HL-60/S4 (cell line): Measurements from ENCODE around the gene MRGPRF.

Source experiments
- in situ Hi-C: fragments of 300-500 bp; cut with MboI; formaldehyde crosslinking; loops from 2 replicates; pipeline ENCODE4 v1.14.3; 2022; ENCODE audit warnings: low sequenced_read_pairs

MRGPRF gene, protein sequence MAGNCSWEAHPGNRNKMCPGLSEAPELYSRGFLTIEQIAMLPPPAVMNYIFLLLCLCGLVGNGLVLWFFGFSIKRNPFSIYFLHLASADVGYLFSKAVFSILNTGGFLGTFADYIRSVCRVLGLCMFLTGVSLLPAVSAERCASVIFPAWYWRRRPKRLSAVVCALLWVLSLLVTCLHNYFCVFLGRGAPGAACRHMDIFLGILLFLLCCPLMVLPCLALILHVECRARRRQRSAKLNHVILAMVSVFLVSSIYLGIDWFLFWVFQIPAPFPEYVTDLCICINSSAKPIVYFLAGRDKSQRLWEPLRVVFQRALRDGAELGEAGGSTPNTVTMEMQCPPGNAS

DNA sequence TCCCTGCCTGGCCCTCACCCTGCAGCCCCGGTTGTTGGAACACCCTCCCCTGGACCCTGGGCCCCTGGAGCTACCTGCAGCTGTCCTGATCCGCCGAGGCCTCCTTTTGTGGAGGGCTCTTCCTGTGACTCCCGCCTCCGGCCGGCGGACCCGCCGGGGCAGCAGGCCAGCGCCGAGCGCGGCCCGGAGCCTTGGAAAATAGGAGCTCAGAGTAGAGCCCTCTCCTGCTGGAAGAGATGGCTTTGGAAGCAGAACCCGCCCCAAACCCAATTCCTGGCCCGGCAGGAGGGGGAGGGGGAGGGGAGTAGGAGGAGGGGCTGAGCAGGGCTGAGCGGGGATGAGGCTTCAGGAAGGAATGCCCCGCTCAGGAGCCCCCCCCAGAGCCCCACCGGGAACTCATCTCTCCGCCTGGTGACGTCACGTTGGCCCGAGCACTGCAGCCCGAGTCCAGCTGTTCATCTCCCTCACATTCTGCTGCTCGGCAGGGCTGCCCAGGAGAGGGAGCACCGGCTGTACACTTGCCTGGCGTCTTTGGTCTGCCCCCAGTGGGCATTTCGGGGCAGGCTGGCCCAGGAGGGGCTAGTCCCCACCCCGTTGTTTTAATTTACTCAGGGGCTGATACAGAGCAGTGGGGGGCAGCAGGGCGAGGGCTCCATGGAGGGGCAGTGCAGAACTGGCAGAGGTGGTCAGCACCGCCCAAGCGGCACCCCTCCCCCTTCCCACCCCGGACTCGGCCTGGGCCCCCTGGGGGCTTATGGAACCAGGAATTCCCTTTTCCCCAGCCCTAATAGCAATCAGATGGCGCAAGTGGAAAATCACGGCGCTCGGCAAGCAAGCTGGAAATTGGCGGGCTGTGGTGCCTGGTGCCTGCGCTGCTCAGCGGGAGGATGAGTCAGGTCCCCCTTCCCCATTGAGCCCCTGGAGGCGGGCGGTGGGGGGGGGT is at the start of gene MRGPRF:
MRGPRF (minus strand) TSS at position 238 of the 943 bp plus-strand sequence. CDS start 3,345 bp downstream, outside the sequence.
- in situ Hi-C loops: no loop called here

DNA sequence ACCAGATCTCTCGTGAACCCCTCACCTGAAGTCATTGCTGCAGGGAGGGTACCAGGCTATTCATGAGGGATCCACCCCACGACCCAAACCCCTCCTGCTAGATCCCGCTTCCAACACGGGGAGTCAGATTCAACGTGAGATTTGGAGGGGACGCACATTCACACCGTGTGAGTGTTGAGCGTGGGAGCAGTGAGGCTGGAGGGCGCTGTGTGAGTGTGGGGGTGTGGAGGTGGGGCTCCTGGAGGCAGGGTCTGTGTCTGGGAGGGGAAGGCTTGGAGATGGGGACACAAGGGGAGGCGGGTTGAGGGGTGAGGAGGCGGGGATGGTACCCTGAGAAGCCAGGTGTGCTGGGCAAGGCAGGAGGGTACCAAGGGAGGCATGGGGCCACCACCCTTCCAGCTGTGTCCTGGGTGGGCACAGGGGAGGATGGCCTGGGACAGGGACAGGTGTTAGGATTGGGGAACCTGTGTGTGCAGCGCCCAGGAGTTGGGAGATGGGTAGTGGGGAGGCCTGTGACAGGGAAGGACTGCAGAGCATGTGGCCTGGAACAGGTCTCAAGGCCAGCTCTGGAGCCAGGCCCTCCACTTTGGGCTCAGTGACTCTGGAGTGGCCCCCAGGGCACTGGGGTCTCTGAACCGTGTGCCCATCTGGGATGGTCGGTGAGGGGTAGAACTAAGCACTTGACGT is 49.3 kb upstream of the MRGPRF start:
- in situ Hi-C loops: no loop called here

DNA sequence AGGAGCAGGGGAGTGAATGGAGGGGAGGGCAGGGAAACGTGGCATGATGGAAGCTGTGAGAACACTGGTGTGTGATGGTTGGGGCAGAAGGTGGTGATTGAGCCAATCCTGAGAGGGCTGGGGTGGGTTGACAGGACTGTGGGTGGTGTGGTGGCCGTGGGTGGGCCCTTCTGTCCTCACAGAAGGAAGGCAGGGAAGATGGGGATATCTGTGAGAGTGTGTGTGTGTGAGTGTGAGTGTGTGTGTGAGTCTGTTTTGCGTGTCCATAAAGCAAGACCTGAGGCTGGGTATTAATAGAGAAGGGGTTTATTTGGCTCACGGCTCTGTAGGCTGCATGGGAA is 48.6 kb upstream of the MRGPRF start:
- in situ Hi-C loops: no loop called here

DNA sequence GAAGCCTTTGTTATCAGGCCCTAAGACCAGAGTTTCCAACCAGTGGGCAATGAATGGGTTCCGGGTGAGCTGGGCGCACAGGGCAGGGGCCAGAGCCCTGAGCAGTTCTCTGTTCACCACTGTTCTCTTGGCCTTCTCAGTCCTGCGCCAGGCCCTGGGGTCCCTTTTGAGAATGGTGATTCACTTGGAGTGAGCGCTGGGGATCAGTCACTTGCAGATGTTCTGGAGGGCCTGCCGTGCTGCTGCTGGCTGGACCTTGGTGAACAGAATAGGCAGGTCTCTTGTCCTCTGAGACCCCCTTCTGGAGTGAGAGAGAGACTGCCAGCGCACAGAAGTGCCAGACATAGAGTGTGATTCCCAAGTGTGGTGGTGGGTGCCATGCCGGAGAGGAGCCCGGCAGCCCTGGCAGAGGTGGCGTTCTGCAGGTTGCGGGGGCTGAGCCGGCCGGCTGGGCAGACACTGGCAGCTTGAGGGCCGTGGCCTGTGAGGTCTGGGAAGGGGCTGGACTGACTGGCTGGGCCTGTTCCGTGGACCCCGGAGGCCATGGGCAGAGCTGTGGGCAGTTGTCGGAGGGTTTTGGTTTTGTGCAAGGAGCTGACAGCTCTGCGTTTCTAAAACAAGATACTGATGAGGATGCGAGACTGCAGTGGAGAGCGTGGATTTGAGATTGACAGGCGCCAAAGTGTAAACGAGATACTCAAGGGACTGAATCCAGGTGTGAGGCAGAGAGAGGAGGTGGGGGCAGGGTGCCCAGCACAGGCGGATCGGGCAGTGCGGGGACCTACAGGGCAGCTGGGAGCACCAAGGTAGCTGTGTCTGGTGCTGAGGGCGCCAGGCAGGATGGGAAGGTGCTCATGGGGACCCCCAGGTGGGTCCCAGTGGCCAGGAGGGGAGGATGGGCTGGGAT is 48.0 kb upstream of the MRGPRF start:
- in situ Hi-C loops: no loop called here

DNA sequence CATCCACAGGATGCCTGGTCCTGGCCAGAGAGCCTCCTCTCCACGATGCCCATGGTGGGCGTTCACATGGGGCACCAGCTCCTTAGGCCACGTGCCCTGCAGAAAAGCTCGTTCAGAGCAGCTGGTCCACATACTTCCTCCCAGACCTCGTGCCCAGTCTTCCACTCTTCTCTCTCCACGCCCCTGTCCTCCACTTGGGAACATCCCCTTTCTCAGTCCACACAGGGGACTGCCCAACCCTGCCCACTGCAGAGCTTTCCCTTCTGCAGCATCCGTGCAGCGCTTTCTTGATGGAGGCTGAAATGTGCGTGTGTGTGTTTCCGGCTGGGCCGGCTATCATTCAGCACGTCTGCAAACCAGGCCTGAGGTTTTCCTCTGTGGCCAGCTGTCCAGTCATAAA is 46.9 kb upstream of the MRGPRF start:
- in situ Hi-C loops: no loop called here

DNA sequence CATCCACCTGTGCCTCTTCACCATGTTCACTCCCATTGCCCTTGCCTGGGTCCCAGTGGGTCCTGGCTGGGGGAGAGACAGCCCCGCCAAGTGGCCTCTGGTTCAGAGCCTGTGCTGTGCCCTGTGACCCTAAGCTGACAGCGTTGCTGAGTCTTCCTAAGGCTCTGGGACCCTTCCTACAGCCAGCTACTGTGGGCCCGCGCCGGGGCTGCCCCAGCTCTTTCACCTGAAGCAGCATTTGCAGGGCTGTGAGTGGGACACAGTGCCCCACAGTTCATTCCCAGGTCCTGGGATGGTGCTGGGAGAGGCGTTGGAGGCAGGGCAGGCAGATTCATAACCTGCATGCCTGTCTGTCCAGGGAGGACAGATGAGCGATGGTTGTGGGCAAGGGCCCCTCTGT is 46.4 kb upstream of the MRGPRF start:
- in situ Hi-C loops: no loop called here

DNA sequence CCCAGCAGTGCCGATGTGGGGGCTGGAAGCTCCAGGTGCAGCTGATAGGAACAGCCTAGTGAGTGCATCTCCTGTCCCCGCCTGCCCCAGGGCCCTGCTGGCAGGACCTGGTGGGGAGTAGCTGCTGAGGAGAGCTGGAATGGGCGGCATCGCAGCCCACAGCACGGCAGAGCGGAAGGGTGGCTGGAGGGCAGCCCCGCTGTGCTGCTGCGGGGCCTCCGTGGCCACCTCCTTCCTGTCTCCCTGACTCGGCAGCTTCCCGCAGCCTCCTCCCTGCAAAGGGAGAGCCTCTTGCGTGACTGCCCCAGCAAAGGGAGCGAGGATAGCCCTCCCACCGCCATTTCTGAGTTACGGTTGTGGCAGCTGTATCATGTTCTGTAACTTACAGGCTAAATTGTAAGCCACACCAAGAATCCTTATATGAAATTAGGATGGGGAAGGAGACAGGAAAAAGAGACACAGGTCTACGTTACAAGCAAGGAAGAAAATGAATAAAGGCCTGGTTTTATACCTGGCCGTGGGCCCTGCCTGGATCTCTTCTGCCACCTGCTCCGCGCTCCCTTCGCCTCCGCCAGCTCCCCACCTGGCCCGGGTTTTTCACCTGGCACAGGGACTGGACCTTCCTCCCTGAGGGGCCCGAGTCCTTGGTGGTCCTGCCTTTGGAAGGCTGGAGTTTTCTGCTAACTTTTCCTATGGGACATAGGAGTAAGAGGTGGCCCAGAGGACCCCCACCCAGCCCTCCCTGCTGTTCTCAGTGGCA is 45.6 kb upstream of the MRGPRF start:
- in situ Hi-C loops: no loop called here

DNA sequence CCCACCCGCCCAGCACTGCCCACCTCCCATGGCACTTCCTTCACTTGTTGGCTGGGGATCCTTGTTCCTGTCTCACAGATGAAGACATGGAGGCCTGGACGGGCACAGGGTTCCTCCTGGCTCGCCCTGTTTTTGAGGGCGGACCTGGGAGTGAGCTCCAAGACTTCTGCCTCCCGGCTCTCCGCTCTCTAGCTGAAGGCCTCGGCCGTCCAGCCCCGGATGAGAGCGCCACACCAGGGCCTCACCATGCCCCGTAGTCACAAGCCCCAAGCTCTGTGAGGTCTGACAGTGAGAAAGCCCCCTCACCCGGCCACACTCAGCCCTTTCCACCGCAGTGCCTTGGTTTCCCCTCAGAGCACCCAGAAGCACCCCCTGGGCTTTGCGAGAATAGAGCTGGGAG is 44.8 kb upstream of the MRGPRF start:
- in situ Hi-C loops: no loop called here

DNA sequence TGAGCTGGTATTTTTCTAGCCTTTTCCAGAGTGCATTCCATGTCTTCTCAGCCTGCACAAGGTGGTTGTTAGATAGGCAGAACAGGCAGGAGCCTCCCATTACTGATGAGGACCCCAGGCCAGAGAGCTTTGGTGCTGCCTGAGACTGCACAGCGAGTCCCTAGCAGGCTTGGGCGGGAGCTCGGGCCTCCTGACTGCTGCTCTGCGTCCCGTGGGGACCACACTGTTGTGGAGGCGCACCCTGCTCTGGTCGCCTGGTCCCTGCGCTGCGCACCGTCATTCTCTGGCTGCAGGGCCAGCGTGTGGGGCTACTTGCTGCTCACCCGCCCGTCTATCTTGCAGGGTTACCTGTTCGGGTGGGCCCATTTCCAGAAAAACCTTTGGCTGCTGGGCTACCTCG is 44.2 kb upstream of the MRGPRF start:
- in situ Hi-C loops: no loop called here

DNA sequence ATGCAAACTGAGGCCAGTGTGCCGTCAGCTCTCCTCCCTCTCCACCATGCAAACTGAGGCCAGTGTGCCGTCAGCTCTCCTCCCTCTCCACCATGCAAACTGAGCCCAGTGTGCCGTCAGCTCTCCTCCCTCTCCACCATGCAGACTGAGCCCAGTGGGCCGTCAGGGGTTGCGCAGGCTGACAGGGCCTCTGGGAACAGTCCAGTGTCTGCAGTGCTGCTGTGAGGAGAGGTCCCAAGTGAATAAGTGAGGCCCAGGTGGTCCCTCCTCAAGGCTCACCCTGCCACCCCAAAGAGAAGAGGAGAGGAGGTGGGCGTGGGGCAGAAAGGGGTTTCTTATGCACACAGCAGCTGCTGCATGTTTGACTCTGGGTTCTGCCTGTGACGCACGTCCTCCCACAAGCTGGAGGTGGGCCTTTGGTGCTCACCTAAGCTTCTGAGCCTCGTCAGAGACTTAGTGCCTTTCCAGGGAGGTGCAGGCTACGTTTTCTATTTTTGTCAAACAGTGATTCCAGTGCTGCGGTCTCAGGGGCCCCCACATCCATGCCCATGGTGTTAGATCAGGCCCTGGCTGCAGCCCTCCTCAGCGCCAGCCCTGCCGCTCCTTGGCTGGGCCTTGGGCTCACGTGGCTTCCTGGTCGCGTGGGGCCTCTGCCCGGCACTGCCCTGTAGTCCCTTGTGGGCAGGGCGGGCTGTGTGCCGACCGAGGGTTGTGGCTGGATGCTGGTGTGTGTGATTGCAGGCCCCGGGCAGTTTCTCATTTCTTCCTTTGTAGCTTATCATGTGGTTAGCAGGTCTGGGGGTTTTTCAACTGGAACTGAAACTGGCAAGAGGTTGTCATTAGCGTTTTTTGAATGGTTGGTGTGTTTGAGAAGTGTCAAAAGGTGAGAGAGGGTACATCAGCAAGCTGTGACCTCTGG is 42.8 kb upstream of the MRGPRF start:
- in situ Hi-C loops: no loop called here

DNA sequence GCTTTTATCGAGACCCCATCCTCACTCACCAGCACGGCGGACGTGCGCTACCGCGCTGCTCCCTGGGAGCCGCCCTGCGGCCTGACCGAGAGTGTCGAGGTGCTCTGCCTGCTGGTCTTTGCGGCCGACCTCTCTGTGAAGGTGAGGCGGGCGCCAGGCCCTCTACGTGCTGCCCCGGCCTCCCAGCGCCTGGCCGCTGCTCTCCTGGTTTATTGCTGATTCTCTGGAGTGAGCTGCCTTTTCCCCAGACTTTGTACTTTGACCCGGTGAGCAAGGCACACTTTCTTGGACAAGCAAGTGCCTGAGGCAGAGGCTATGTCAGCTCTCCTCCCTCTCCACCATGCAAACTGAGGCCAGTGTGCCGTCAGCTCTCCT is 42.2 kb upstream of the MRGPRF start:
- in situ Hi-C loops: no loop called here

DNA sequence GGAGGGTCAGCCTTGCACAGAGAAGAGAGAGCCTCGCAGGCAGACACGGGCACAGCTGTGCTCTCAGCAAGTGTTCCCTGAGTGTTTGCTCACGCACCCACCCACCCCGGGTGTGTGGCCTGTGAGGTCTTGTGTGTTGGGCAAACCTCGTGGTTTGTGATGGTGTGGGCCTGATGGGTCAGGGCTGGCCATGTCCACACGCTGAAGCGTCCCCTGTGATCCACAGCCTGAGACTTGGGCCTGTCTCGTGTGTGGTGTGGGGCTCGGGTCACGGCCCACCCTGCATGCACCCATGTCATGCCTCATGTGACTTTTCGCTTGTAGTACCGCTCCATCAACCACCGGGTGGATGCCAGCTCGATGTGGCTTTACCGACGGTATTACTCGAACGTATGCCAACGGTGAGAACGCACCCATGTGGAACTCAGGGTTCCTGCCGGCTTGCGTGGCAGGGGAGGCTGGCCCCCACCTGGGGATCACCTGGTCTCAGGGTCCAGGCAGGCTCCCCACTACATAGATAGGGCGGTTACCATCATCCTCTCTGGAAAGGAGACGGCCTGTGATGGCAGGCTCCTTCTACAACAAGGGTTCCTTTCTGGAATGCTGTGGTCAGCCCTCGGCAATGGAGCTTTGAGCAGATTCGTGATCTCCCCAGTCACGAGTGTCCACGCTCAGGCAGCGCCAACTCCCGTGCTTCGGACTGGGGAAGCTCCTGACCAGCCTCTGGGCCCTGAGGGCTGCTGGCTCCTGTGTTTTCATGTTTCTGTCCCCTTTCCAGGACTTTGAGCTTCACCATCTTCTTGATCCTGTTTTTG is 41.6 kb upstream of the MRGPRF start:
- in situ Hi-C loops: no loop called here

DNA sequence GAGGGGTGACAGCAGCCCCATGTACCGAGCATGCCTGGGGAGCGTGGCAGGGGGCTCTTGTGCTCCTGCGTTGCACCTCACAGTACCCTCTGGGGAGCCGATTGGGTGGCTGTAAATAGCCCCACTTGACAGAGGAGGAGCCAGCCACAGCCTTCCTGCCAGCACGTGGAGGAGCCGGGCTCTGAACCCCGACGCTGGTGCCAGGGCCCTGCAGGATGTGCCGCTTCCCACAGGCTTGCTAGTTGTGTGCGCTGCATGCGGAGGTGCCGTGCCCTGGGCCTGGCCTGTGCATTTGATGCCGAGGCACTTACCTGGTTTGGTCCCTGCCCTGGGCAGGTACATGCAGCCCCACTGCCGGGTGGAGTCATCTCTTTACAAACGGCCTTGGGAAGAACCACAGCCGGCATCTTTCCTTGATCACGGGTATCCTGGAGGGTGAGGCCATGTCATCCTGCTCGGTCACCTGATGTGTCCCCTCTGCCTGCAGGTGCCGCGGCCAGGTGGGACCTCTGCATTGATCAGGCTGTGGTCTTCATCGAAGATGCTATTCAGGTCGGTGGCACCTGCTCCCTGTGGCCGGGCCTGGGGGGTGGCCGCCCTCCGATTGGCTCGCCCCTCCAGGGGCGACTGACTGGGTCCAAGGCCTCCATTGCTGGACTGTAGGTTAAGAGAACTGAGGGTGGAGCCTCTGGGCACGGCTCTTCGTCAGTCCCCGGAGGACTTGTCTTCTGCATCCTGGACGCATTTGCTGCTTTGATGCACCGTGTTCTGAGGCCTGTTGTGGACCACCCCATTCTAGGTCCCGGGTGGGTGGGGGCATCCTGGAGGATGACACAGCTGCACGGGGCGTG is 40.7 kb upstream of the MRGPRF start:
- in situ Hi-C loops: no loop called here

DNA sequence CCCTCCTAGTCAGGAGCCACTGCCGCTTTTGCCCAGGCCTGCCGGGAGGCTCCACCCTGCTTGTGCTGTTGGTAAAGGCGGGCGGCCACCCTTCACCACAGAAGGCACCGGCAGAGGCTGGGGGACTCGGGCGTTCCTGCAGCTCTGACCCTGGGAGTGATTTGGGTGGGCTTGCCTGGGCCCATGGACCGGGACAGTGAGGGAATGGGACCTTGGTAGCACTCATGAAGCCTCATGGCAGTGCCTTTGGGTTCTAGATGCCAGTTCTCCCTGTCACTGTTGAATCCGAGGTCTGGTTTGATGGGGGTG is 40.1 kb upstream of the MRGPRF start:
- in situ Hi-C loops: no loop called here

DNA sequence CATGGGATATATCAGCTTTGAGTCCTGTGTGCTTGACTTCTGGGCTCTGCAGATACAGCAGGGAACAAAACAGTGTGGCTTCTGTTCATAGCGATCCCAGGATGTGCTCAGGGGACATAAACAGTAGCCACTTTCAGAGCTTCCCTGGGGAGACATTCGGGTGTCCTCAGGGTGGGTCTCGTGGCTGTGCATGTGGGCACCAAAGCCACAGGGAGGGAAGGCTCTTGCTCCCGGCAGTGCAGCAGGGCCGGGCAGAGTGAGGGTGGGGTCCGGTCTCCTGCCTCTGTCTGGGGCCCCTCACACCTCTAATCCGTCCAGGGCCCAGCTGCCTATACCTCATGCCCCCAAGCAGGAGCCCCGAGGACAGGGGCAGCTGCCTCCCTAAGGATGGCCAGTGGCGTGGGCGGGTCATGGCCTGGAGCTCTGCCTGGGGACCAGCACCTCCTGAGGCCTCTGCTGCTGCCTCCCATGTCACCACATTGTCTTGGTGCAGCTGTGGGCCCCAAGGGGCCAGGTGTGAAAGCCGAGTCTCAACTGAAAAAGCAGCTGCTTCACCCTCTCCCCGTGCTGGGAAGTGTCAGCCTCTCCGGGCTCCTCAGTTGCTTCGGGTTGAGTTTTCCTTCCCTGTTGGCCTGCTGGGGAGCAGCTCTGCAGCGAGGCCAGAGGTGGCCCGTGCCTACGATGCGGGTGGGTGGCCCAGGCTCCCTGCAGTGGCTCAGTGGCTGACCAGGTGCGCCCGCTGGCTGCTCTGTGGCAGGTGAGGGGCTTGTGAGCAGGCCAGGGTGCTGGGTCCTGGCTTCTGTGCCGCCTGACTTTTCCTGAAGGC is 39.5 kb upstream of the MRGPRF start:
- in situ Hi-C loops: no loop called here
